HCT116 (cell line): ENCODE measurements around the gene VEPH1. TPM values are rescaled to one million over a fixed set of nuclear protein-coding genes. Genes with fewer than 3 reads are reported as not detected.

Source experiments
- ATAC-seq: fragments of 200-7000 bp; cut with Tn5 transposase; 2 replicates; pipeline ENCODE4 v1.9.1; 2020; ENCODE audit warnings: mild to moderate bottlenecking, moderate library complexity
- BruUV-seq: library from RNA; stranded (reverse); fragments of 400-500 nt; replicated peaks from 2 replicates; lab custom pipeline; 2021; lab: Mats Ljungman, UMichigan
- CTCF ChIA-PET: fragments of 300-600 bp; sonication (Branson Sonifier 250); formaldehyde crosslinking; loops from one replicate; lab custom pipeline; 2021; ENCODE audit warnings: antibody characterized with exemption; lab: Charles Lee
- POLR2A ChIA-PET: fragments of 300-600, 350-600 bp; sonication (Branson Sonifier 250); formaldehyde crosslinking; loops from one replicate; lab custom pipeline; 2021; ENCODE audit warnings: antibody characterized with exemption; lab: Charles Lee
- RAD21 ChIA-PET, 2 experiments: fragments of 300-600 bp; sonication (Branson Sonifier 250); formaldehyde crosslinking; loops; one replicate each; lab custom pipeline; 2023; ENCODE audit warnings: low total read pairs in 2 of 2; ENCODE audit not compliant: uncharacterized antibody in 2 of 2, unreplicated experiment in 2 of 2, low non-redundant PET in 1 of 2; lab: Charles Lee
- DNase-seq: peaks from one replicate; pipeline ENCODE4 v3.0.0-alpha.2; 2010; ENCODE audit warnings: low read depth, low spot score
- H2AFZ ChIP-seq: fragments of 200-600 bp; shearing (Covaris generic), sonication (generic); 2 replicates; pipeline ENCODE4 v1.6.1; 2017; ENCODE audit warnings: low read depth, mixed run types, mixed read lengths, antibody characterized with exemption, low read length; ENCODE audit not compliant: poor library complexity, severe bottlenecking
- H3K27ac ChIP-seq: 2 replicates; pipeline ENCODE4 v1.5.1; 2012; ENCODE audit warnings: low read depth, low read length
- H3K27me3 ChIP-seq: fragments of 200-600 bp; sonication (generic); 2 replicates; pipeline ENCODE4 v1.6.1; 2016; ENCODE audit warnings: mixed run types, low read length, mixed read lengths; ENCODE audit not compliant: insufficient read depth
- H3K36me3 ChIP-seq, 2 experiments: fragments of 200-500 bp in 1 of 2; fragments of 200-600 bp in 1 of 2; sonication (Bioruptor generic) in 1 of 2; sonication (generic) in 1 of 2; 2 replicates each; pipeline versions ENCODE4 v1.5.1 to v1.6.1; 2014 to 2016; ENCODE audit warnings: low read length in 2 of 2, inconsistent platforms in 1 of 2, mixed read lengths in 1 of 2, mixed run types in 1 of 2; ENCODE audit not compliant: insufficient read depth in 2 of 2, control insufficient read depth in 1 of 2
- H3K4me1 ChIP-seq, 2 experiments: fragments of 200-600 bp in 1 of 2; sonication (generic) in 1 of 2; 2 replicates each; pipeline versions ENCODE4 v1.5.1 to v1.6.1; 2012 to 2017; ENCODE audit warnings: low read length in 2 of 2, inconsistent platforms in 1 of 2, mild to moderate bottlenecking in 1 of 2, mixed read lengths in 1 of 2, mixed run types in 1 of 2, moderate library complexity in 1 of 2; ENCODE audit not compliant: insufficient read depth in 2 of 2, control insufficient read depth in 1 of 2
- H3K4me2 ChIP-seq: fragments of 200-600 bp; sonication (generic); 2 replicates; pipeline ENCODE4 v1.6.1; 2017; ENCODE audit warnings: mixed run types, low read length, mixed read lengths
- H3K4me3 ChIP-seq, 2 experiments: fragments of 200-600 bp in 1 of 2; sonication (generic) in 1 of 2; replicated peaks in 1 of 2; 2 replicates each; pipeline ENCODE4 v1.5.1; 2011 to 2016; ENCODE audit warnings: low read length in 2 of 2, control low read depth in 1 of 2, low read depth in 1 of 2, mild to moderate bottlenecking in 1 of 2, mixed read lengths in 1 of 2, mixed run types in 1 of 2
- H3K79me2 ChIP-seq: fragments of 200-600 bp; sonication (generic); 2 replicates; pipeline ENCODE4 v1.6.1; 2017; ENCODE audit warnings: mild to moderate bottlenecking, mixed run types, low read length, moderate library complexity, mixed read lengths; ENCODE audit not compliant: insufficient read depth
- H3K9ac ChIP-seq: fragments of 200-600 bp; sonication (generic); 2 replicates; pipeline ENCODE4 v1.6.1; 2016; ENCODE audit warnings: low read length, mixed read lengths
- H3K9me2 ChIP-seq: fragments of 200-600 bp; sonication (generic), shearing (Covaris generic); 2 replicates; pipeline ENCODE4 v1.6.1; 2017; ENCODE audit warnings: mixed run types, mild to moderate bottlenecking, moderate library complexity; ENCODE audit not compliant: insufficient read depth
- H3K9me3 ChIP-seq, 2 experiments: fragments of 200-500 bp in 1 of 2; fragments of 200-600 bp in 1 of 2; sonication (Bioruptor generic) in 1 of 2; sonication (generic) in 1 of 2; 2 replicates each; pipeline ENCODE4 v1.6.1; 2014 to 2017; ENCODE audit warnings: low read length in 2 of 2, mixed read lengths in 2 of 2, inconsistent platforms in 1 of 2, low read depth in 1 of 2, mild to moderate bottlenecking in 1 of 2, mixed run types in 1 of 2, moderate library complexity in 1 of 2; ENCODE audit not compliant: control insufficient read depth in 1 of 2, insufficient read depth in 1 of 2
- H4K20me1 ChIP-seq: fragments of 200-600 bp; sonication (generic), shearing (Covaris generic); 2 replicates; pipeline ENCODE4 v1.6.1; 2017; ENCODE audit warnings: mixed run types, mild to moderate bottlenecking, moderate library complexity; ENCODE audit not compliant: insufficient read depth
- CBX3 ChIP-seq: IDR thresholded peaks from 2 replicates; pipeline ENCODE4 v1.6.1; 2012; ENCODE audit warnings: low read depth
- CEBPB ChIP-seq: IDR thresholded peaks from 2 replicates; pipeline ENCODE4 v1.6.1; 2012; ENCODE audit warnings: low read depth
- JUND ChIP-seq: IDR thresholded peaks from 2 replicates; pipeline ENCODE4 v1.6.1; 2012
- POLR2A ChIP-seq: IDR thresholded peaks from 2 replicates; pipeline ENCODE4 v1.7.0; 2011; ENCODE audit warnings: borderline replicate concordance; ENCODE audit not compliant: insufficient read depth, insufficient read length; ENCODE audit errors: extremely low read depth
- POLR2AphosphoS5 ChIP-seq: IDR thresholded peaks from 2 replicates; pipeline ENCODE4 v1.6.1; 2011; ENCODE audit warnings: mild to moderate bottlenecking, low read depth, low read length, moderate library complexity
- REST ChIP-seq: IDR thresholded peaks from 2 replicates; pipeline ENCODE4 v1.6.1; 2012; ENCODE audit warnings: low read depth
- SIN3A ChIP-seq: IDR thresholded peaks from 2 replicates; pipeline ENCODE4 v1.6.1; 2012; ENCODE audit warnings: low read depth
- SP1 ChIP-seq: IDR thresholded peaks from 2 replicates; pipeline ENCODE4 v1.6.1; 2012; ENCODE audit warnings: low read depth
- ZFX ChIP-seq: fragments of 450-650 bp; IDR thresholded peaks from 2 replicates; pipeline ENCODE4 v1.6.1; 2017
- intact Hi-C: fragments of 100-400 bp; cut with micrococcal nuclease; formaldehyde crosslinking; loops from 2 replicates; pipeline ENCODE4 v1.10.0; 2022
- total RNA-seq: library from RNA; stranded (reverse); gene quantifications from one replicate; pipeline ENCODE4 v1.2.1, GENCODE V29; 2021; ENCODE audit not compliant: unreplicated experiment
- TF ChIP-seq, protein P1 (sequence below), 3 experiments: fragments of 200-600 bp in 1 of 3; sonication (generic) in 1 of 3; IDR thresholded peaks in 2 of 3; conservative IDR thresholded peaks in 1 of 3; 2 replicates each; pipeline ENCODE4 v1.5.1; 2012 to 2017; ENCODE audit warnings: low read depth in 2 of 3, low read length in 2 of 3, antibody characterized with exemption in 1 of 3, borderline replicate concordance in 1 of 3, control low read depth in 1 of 3, mild to moderate bottlenecking in 1 of 3, mixed read lengths in 1 of 3, mixed run types in 1 of 3, moderate library complexity in 1 of 3; ENCODE audit not compliant: insufficient read depth in 1 of 3

VEPH1 gene
- total RNA-seq, 1 experiment from 2014 or later, result 4.9 TPM

DNA sequence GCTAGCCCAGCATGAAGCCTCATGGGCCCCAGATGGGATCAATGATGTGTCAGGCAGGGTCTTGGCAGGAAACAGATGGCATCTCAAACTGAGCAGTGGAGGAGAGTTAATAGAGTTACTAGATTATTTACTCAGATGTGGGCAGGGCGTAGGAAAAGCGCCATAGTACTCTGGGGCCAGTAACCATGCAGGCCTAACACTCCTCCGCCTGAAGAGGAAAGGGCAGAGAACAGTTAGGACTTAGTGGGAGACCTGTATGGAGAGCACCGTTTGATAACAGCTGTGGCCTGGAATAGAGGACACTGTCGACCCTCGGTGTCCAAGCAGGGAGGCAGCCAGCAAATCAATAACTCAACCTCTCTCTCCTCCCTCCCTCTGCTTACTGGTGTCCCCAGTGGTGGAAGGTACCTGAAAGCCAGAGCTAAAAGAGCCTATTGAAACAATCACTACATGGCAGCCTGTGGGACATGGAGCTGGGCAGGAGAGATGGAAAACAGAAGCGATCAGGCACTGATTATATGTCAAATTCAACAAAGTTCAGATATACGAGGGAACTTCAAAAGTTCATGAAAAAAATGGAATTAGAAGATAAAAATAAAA is 231.8 kb downstream of the VEPH1 start:
- no TSS peak for BruUV-seq
- H3K79me2 ChIP-seq, result no peaks in the 10 kb centered on the region
- H3K27me3 ChIP-seq, result no peaks in the 10 kb centered on the region
- CTCF ChIA-PET, result interaction anchor here (0.9 kb wide), 1 partner anchor 11 kb away, joined by 4 read pairs; no protein-coding TSS in a partner anchor
- H2AFZ ChIP-seq, result no peak overlapping the region
- H3K4me3 ChIP-seq, result no peak overlapping the region
- H4K20me1 ChIP-seq, result no peaks in the 10 kb centered on the region
- RAD21 ChIA-PET, result no interaction called here
- intact Hi-C loops, result no loop called here
- no peaks in the 10 kb centered on the region for H3K4me1 ChIP-seq
- no peak overlapping the region for H3K9ac ChIP-seq
- H3K9me3 ChIP-seq, result no peaks in the 10 kb centered on the region
- no peak overlapping the region for H3K4me2 ChIP-seq
- H3K36me3 ChIP-seq, result no peaks in the 10 kb centered on the region
- DNase-seq (no peak), ATAC-seq (peak; percentile 70)
- no peak for TF ChIP-seq CEBPB
- no peak for TF ChIP-seq JUND
- TF ChIP-seq SP1, result no peak
- TF ChIP-seq POLR2A, result no peak
- no peak for TF ChIP-seq CBX3
- TF ChIP-seq, protein P1, sequence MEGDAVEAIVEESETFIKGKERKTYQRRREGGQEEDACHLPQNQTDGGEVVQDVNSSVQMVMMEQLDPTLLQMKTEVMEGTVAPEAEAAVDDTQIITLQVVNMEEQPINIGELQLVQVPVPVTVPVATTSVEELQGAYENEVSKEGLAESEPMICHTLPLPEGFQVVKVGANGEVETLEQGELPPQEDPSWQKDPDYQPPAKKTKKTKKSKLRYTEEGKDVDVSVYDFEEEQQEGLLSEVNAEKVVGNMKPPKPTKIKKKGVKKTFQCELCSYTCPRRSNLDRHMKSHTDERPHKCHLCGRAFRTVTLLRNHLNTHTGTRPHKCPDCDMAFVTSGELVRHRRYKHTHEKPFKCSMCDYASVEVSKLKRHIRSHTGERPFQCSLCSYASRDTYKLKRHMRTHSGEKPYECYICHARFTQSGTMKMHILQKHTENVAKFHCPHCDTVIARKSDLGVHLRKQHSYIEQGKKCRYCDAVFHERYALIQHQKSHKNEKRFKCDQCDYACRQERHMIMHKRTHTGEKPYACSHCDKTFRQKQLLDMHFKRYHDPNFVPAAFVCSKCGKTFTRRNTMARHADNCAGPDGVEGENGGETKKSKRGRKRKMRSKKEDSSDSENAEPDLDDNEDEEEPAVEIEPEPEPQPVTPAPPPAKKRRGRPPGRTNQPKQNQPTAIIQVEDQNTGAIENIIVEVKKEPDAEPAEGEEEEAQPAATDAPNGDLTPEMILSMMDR (IDR thresholded peaks at IDR 0.05 in 2 of 3, conservative IDR thresholded peaks at IDR 0.05 in 1 of 3; ENCODE audit: borderline replicate concordance in 1 of 3, insufficient read depth in 1 of 3, low read depth in 2 of 3, low read length in 2 of 3), result no peak
- no peak for TF ChIP-seq REST
- no peak for TF ChIP-seq SIN3A
- TF ChIP-seq POLR2AphosphoS5, result no peak
- no peak for TF ChIP-seq ZFX
- H3K27ac ChIP-seq, result no peak overlapping the region
- H3K9me2 ChIP-seq, result no peaks in the 10 kb centered on the region
- POLR2A ChIA-PET, result no interaction called here
